SK-N-SH (cell line): ENCODE data around the gene EXOC7. TPM values are rescaled to one million over a fixed set of nuclear protein-coding genes. Genes with fewer than 3 reads are reported as not detected.

Experiments used
- CTCF ChIA-PET: fragments of 300-600, 350-600 bp; formaldehyde crosslinking; extraction: SDS; loops from one replicate; lab custom pipeline; 2021; lab: Yijun Ruan, JAX
- POLR2A ChIA-PET: fragments of 350-600 bp; sonication (Branson Sonifier 250); formaldehyde crosslinking; extraction: SDS; loops from one replicate; lab custom pipeline; 2020; ENCODE audit warnings: antibody characterized with exemption, inconsistent platforms; lab: Yijun Ruan, JAX
- DNase-seq: peaks from one replicate; pipeline ENCODE4 v3.0.0; 2012
- H2AFZ ChIP-seq: fragments of 200-600 bp; sonication (generic); 2 replicates; pipeline ENCODE4 v1.8.1; 2016; ENCODE audit warnings: antibody characterized with exemption, mild to moderate bottlenecking, low read depth
- H3F3A ChIP-seq: fragments of 200-600 bp; sonication (generic); replicated peaks from 2 replicates; pipeline ENCODE3; 2016; ENCODE audit warnings: antibody characterized with exemption, mild to moderate bottlenecking; ENCODE audit not compliant: insufficient read depth
- H3K27ac ChIP-seq, 2 experiments: fragments of 200-500 bp in 1 of 2; fragments of 200-600 bp in 1 of 2; sonication (Bioruptor generic) in 1 of 2; sonication (generic), shearing (Covaris generic) in 1 of 2; 2 replicates each; pipeline versions ENCODE4 v1.5.1 to v1.6.1; 2014 to 2016; ENCODE audit warnings: low read depth in 2 of 2, inconsistent platforms in 1 of 2, low read length in 1 of 2, mild to moderate bottlenecking in 1 of 2, mixed read lengths in 1 of 2
- H3K27me3 ChIP-seq: fragments of 200-600 bp; sonication (generic), shearing (Covaris generic); 2 replicates; pipeline ENCODE4 v1.6.1; 2016; ENCODE audit warnings: mixed run types; ENCODE audit not compliant: insufficient read depth
- H3K36me3 ChIP-seq, 2 experiments: fragments of 200-500 bp in 1 of 2; fragments of 200-600 bp in 1 of 2; sonication (Bioruptor generic) in 1 of 2; sonication (generic) in 1 of 2; replicated peaks in 1 of 2; 2 replicates each; pipeline versions ENCODE3 to v1.5.1; 2014 to 2016; ENCODE audit warnings: low read length in 1 of 2, mild to moderate bottlenecking in 1 of 2; ENCODE audit not compliant: insufficient read depth in 2 of 2, control insufficient read depth in 1 of 2
- H3K4me1 ChIP-seq, 2 experiments: fragments of 200-500 bp in 1 of 2; fragments of 200-600 bp in 1 of 2; sonication (Bioruptor generic) in 1 of 2; sonication (generic), shearing (Covaris generic) in 1 of 2; 2 replicates each; pipeline versions ENCODE4 v1.5.1 to v1.6.1; 2014 to 2016; ENCODE audit warnings: low read depth in 1 of 2, low read length in 1 of 2, mixed run types in 1 of 2; ENCODE audit not compliant: insufficient read depth in 2 of 2, control insufficient read depth in 1 of 2
- H3K4me2 ChIP-seq: fragments of 200-600 bp; sonication (generic), shearing (Covaris generic); 2 replicates; pipeline ENCODE4 v1.6.1; 2017; ENCODE audit warnings: mixed run types
- H3K4me3 ChIP-seq, 2 experiments: fragments of 200-500 bp in 1 of 2; fragments of 200-600 bp in 1 of 2; sonication (Bioruptor generic) in 1 of 2; sonication (generic), shearing (Covaris generic) in 1 of 2; 2 replicates each; pipeline versions ENCODE4 v1.5.1 to v1.8.1; 2014 to 2016; ENCODE audit warnings: low read depth in 2 of 2, inconsistent platforms in 1 of 2, low read length in 1 of 2, mild to moderate bottlenecking in 1 of 2, mixed read lengths in 1 of 2, moderate library complexity in 1 of 2
- H3K79me2 ChIP-seq: fragments of 200-600 bp; sonication (generic); 2 replicates; pipeline ENCODE4 v1.8.1; 2017; ENCODE audit warnings: mild to moderate bottlenecking; ENCODE audit not compliant: insufficient read depth
- H3K9ac ChIP-seq: fragments of 200-600 bp; sonication (generic); 2 replicates; pipeline ENCODE4 v1.6.1; 2017; ENCODE audit warnings: mixed run types
- H3K9me2 ChIP-seq: fragments of 200-600 bp; sonication (generic); 2 replicates; pipeline ENCODE4 v1.6.1; 2017; ENCODE audit warnings: mixed run types
- H3K9me3 ChIP-seq: fragments of 200-600 bp; sonication (generic); 2 replicates; pipeline ENCODE4 v1.6.1; 2017; ENCODE audit warnings: mixed run types, mild to moderate bottlenecking, moderate library complexity
- H4K20me1 ChIP-seq: fragments of 200-600 bp; sonication (generic); 2 replicates; pipeline ENCODE4 v1.6.1; 2017; ENCODE audit warnings: mild to moderate bottlenecking, mixed run types; ENCODE audit not compliant: insufficient read depth
- CHD2 ChIP-seq: fragments of 150-350 bp; IDR thresholded peaks from 2 replicates; pipeline ENCODE4 v1.6.1; 2018; ENCODE audit warnings: low read length; ENCODE audit not compliant: partially characterized antibody
- EP300 ChIP-seq, 2 experiments: IDR thresholded peaks; 2 replicates each; pipeline versions ENCODE4 v1.4.0 to v1.6.1; 2012; ENCODE audit warnings: borderline replicate concordance in 1 of 2, low read depth in 1 of 2, low read length in 1 of 2
- EZH2phosphoT487 ChIP-seq: fragments of 200-600 bp; sonication (generic); IDR thresholded peaks from 2 replicates; pipeline ENCODE4 v1.6.1; 2017; ENCODE audit warnings: low read depth, mixed run types, mild to moderate bottlenecking, antibody characterized with exemption, moderate library complexity, borderline replicate concordance
- FOSL2 ChIP-seq: IDR thresholded peaks from 2 replicates; pipeline ENCODE4 v1.4.0; 2012; ENCODE audit warnings: low read depth, mild to moderate bottlenecking, moderate library complexity, borderline replicate concordance
- FOXJ3 ChIP-seq: sonication (generic); formaldehyde crosslinking; IDR thresholded peaks from 2 replicates; pipeline ENCODE4 v1.5.1; 2020; ENCODE audit warnings: mild to moderate bottlenecking, missing genetic modification reagents
- FOXM1 ChIP-seq: IDR thresholded peaks from 2 replicates; pipeline ENCODE4 v1.4.0; 2012; ENCODE audit warnings: low read depth, mild to moderate bottlenecking
- GABPA ChIP-seq: IDR thresholded peaks from 2 replicates; pipeline ENCODE4 v1.4.0; 2012; ENCODE audit warnings: low read depth, mild to moderate bottlenecking
- JUND ChIP-seq: IDR thresholded peaks from 2 replicates; pipeline ENCODE4 v1.4.0; 2012
- MEF2A ChIP-seq: IDR thresholded peaks from 2 replicates; pipeline ENCODE4 v1.4.0; 2012; ENCODE audit warnings: low read depth, borderline replicate concordance
- MXI1 ChIP-seq: IDR thresholded peaks from 2 replicates; pipeline ENCODE4 v1.6.1; 2012; ENCODE audit warnings: mild to moderate bottlenecking, low read depth, low read length, improper control_type of control experiment
- RCOR1 ChIP-seq: fragments of 150-350 bp; IDR thresholded peaks from 2 replicates; pipeline ENCODE4 v1.6.1; 2017; ENCODE audit warnings: antibody characterized with exemption, low read length
- REST ChIP-seq: IDR thresholded peaks from 2 replicates; pipeline ENCODE4 v1.6.1; 2012; ENCODE audit warnings: mild to moderate bottlenecking, low read depth, low read length, moderate library complexity
- RFX5 ChIP-seq: IDR thresholded peaks from 2 replicates; pipeline ENCODE4 v1.6.1; 2012; ENCODE audit warnings: mild to moderate bottlenecking, improper control_type of control experiment, low read length
- RXRA ChIP-seq: IDR thresholded peaks from 2 replicates; pipeline ENCODE4 v1.4.0; 2012; ENCODE audit warnings: low read depth, mild to moderate bottlenecking, borderline replicate concordance
- SIN3A ChIP-seq: IDR thresholded peaks from 2 replicates; pipeline ENCODE4 v1.6.1; 2012; ENCODE audit warnings: low read depth, mild to moderate bottlenecking, low read length, moderate library complexity, borderline replicate concordance
- SMC3 ChIP-seq: IDR thresholded peaks from 2 replicates; pipeline ENCODE4 v1.6.1; 2012; ENCODE audit warnings: low read depth, low read length, improper control_type of control experiment
- TCF12 ChIP-seq: IDR thresholded peaks from 2 replicates; pipeline ENCODE4 v1.4.0; 2012
- YY1 ChIP-seq: IDR thresholded peaks from 2 replicates; pipeline ENCODE4 v1.4.0; 2012; ENCODE audit warnings: low read depth, mild to moderate bottlenecking
- WGBS: methylation state at CpG from one replicate; pipeline ENCODE4 v1.1.6; 2017; ENCODE audit warnings: low lambda C conversion rate; 5-methylcytosine and 5-hydroxymethylcytosine counted together
- polyA plus RNA-seq, 3 experiments: library from polyadenylated mRNA; depleted of rRNA; stranded (reverse); fragments of >200 nt; gene quantifications; 2 replicates each; pipeline ENCODE4 v1.2.3, GENCODE V29; 2012
- TF ChIP-seq, protein P1 (sequence below): fragments of 150-350 bp; IDR thresholded peaks from 2 replicates; pipeline ENCODE4 v1.6.1; 2016; ENCODE audit warnings: mild to moderate bottlenecking, low read depth, low read length
- TF ChIP-seq, protein P2 (sequence below): fragments of 200-600 bp; sonication (generic); IDR thresholded peaks from 2 replicates; pipeline ENCODE4 v1.6.1; 2017; ENCODE audit warnings: antibody characterized with exemption, mild to moderate bottlenecking, moderate library complexity
- TF ChIP-seq, protein P3 (sequence below): IDR thresholded peaks from 2 replicates; pipeline ENCODE4 v1.4.0; 2012; ENCODE audit warnings: low read depth, borderline replicate concordance

EXOC7 gene
- polyA plus RNA-seq, 1 of the 3 experiments (the other 2 are of a cell fraction), result 129 TPM

GRCh38 chr17:76090517-76091129 lies 13.0 kb downstream of the EXOC7 start (continued):
- TF ChIP-seq REST (no peak), EZH2phosphoT487 (no peak), FOSL2 (no peak), TCF12 (no peak), MEF2A (no peak), FOXJ3 (no peak)
- TF ChIP-seq, protein P1, sequence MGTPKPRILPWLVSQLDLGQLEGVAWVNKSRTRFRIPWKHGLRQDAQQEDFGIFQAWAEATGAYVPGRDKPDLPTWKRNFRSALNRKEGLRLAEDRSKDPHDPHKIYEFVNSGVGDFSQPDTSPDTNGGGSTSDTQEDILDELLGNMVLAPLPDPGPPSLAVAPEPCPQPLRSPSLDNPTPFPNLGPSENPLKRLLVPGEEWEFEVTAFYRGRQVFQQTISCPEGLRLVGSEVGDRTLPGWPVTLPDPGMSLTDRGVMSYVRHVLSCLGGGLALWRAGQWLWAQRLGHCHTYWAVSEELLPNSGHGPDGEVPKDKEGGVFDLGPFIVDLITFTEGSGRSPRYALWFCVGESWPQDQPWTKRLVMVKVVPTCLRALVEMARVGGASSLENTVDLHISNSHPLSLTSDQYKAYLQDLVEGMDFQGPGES, result no peak
- TF ChIP-seq, all 33 proteins: peak for 0

- Histone ChIP-seq H3K27me3 (no peaks in the 10 kb centered on the region), H3K9ac (no peak overlapping the region), H2AFZ (no peak overlapping the region), H3K4me1 (no peaks in the 10 kb centered on the region), H4K20me1 (no peaks in the 10 kb centered on the region), H3K27ac (no peak overlapping the region), H3K4me2 (no peak overlapping the region), H3K9me3 (no peaks in the 10 kb centered on the region), H3K36me3 (peaks cover 38 to 93% of the 10 kb centered on the region in 2 experiments), H3K4me3 (no peak overlapping the region), H3F3A (no peaks in the 10 kb centered on the region), H3K9me2 (no peaks in the 10 kb centered on the region), H3K79me2 (no peaks in the 10 kb centered on the region; the same call in 1 of the 2 replicates)
- POLR2A ChIA-PET, result interaction anchor here (1.2 to 1.4 kb wide), 2 partner anchors 10 to 13 kb away, joined by 4 to 8 read pairs; partner anchors contain the start of gene EXOC7
- 93% methylated on average over 21 of the region's 32 CpGs for WGBS
- DNase-seq, result peak; percentile 22
- CTCF ChIA-PET, result interaction anchor here (1.3 to 3.2 kb wide), 5 partner anchors 10 to 185 kb away, joined by 3 to 10 read pairs (median 4); partner anchors contain the start of genes MRPL38 and ZACN
- no peak for TF ChIP-seq CHD2
- TF ChIP-seq MEF2A, result no peak
- no peak for TF ChIP-seq YY1
- TF ChIP-seq JUND, result no peak
- no peak for TF ChIP-seq GABPA
- TF ChIP-seq FOXM1, result no peak
- no peak for TF ChIP-seq SMC3
- TF ChIP-seq MXI1, result no peak
- TF ChIP-seq, protein P2, sequence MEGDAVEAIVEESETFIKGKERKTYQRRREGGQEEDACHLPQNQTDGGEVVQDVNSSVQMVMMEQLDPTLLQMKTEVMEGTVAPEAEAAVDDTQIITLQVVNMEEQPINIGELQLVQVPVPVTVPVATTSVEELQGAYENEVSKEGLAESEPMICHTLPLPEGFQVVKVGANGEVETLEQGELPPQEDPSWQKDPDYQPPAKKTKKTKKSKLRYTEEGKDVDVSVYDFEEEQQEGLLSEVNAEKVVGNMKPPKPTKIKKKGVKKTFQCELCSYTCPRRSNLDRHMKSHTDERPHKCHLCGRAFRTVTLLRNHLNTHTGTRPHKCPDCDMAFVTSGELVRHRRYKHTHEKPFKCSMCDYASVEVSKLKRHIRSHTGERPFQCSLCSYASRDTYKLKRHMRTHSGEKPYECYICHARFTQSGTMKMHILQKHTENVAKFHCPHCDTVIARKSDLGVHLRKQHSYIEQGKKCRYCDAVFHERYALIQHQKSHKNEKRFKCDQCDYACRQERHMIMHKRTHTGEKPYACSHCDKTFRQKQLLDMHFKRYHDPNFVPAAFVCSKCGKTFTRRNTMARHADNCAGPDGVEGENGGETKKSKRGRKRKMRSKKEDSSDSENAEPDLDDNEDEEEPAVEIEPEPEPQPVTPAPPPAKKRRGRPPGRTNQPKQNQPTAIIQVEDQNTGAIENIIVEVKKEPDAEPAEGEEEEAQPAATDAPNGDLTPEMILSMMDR, result no peak
- no peak for TF ChIP-seq RXRA
- TF ChIP-seq EP300 (IDR thresholded peaks at IDR 0.05; ENCODE audit: borderline replicate concordance in 1 of 2, low read depth in 1 of 2, low read length in 1 of 2), result no peak
- TF ChIP-seq RFX5, result no peak
- TF ChIP-seq SIN3A, result no peak
- no peak for TF ChIP-seq EZH2phosphoT487
- TF ChIP-seq RCOR1, result no peak
- no peak for TF ChIP-seq FOXJ3
- no peak for TF ChIP-seq FOSL2
- TF ChIP-seq, protein P3, sequence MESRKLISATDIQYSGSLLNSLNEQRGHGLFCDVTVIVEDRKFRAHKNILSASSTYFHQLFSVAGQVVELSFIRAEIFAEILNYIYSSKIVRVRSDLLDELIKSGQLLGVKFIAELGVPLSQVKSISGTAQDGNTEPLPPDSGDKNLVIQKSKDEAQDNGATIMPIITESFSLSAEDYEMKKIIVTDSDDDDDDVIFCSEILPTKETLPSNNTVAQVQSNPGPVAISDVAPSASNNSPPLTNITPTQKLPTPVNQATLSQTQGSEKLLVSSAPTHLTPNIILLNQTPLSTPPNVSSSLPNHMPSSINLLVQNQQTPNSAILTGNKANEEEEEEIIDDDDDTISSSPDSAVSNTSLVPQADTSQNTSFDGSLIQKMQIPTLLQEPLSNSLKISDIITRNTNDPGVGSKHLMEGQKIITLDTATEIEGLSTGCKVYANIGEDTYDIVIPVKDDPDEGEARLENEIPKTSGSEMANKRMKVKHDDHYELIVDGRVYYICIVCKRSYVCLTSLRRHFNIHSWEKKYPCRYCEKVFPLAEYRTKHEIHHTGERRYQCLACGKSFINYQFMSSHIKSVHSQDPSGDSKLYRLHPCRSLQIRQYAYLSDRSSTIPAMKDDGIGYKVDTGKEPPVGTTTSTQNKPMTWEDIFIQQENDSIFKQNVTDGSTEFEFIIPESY, result no peak
These were observed 13.7 kb downstream of the EXOC7 start for GRCh38 chr17:76089680-76090516.
